DOHH2 (cell line): ENCODE data around the gene LIN54.
A peak's percentile ranks its signal among the peaks of the same experiment; 100 is the strongest.
"Not testable (repeated sequence)": the region's sequence is repeated elsewhere in the genome, so short reads cannot be mapped to it uniquely, and the experiment has no call there.

Experiments used
- H3F3A ChIP-seq: fragments of 200-600 bp; sonication (generic), shearing (Covaris generic); 2 replicates; pipeline ENCODE4 v1.6.0; 2016; ENCODE audit warnings: antibody characterized with exemption, mild to moderate bottlenecking; ENCODE audit not compliant: control insufficient read depth, insufficient read depth
- H3K27ac ChIP-seq: fragments of 200-600 bp; sonication (generic); 2 replicates; pipeline ENCODE4 v1.5.1; 2014; ENCODE audit warnings: low read depth, mild to moderate bottlenecking, low read length, moderate library complexity
- H3K27me3 ChIP-seq: fragments of 200-600 bp; sonication (generic); 2 replicates; pipeline ENCODE4 v1.6.1; 2014; ENCODE audit warnings: mild to moderate bottlenecking, low read length, mixed read lengths; ENCODE audit not compliant: control insufficient read depth
- H3K36me3 ChIP-seq: fragments of 200-600 bp; sonication (generic); 2 replicates; pipeline ENCODE4 v1.6.1; 2014; ENCODE audit warnings: mild to moderate bottlenecking, low read length, moderate library complexity, mixed read lengths; ENCODE audit not compliant: control insufficient read depth
- H3K4me1 ChIP-seq: fragments of 200-600 bp; sonication (generic); 2 replicates; pipeline ENCODE4 v1.6.1; 2014; ENCODE audit warnings: mild to moderate bottlenecking, low read length, mixed read lengths; ENCODE audit not compliant: control insufficient read depth
- H3K4me2 ChIP-seq: fragments of 200-600 bp; sonication (generic); 2 replicates; pipeline ENCODE4 v1.6.0; 2014; ENCODE audit warnings: mild to moderate bottlenecking, low read length, moderate library complexity
- H3K4me3 ChIP-seq: fragments of 200-600 bp; sonication (generic); 2 replicates; pipeline ENCODE4 v1.5.1; 2014; ENCODE audit warnings: mild to moderate bottlenecking, low read length, mixed read lengths
- H3K79me2 ChIP-seq: fragments of 200-600 bp; sonication (generic); 2 replicates; pipeline ENCODE4 v1.6.1; 2014; ENCODE audit warnings: mild to moderate bottlenecking, low read length, mixed read lengths; ENCODE audit not compliant: control insufficient read depth
- H3K9me2 ChIP-seq: fragments of 200-600 bp; sonication (generic); replicated peaks from 2 replicates; pipeline ENCODE4 v1.6.1; 2014; ENCODE audit warnings: mild to moderate bottlenecking, low read length, mixed read lengths; ENCODE audit not compliant: control insufficient read depth
- H3K9me3 ChIP-seq: fragments of 200-600 bp; sonication (generic); 2 replicates; pipeline ENCODE4 v1.6.1; 2014; ENCODE audit warnings: antibody characterized with exemption, low read length, mixed read lengths; ENCODE audit not compliant: control insufficient read depth, insufficient read depth
- H4K20me1 ChIP-seq: fragments of 200-600 bp; sonication (generic); 2 replicates; pipeline ENCODE4 v1.6.0; 2014; ENCODE audit warnings: low read depth, mild to moderate bottlenecking, antibody characterized with exemption, low read length, moderate library complexity; ENCODE audit not compliant: control insufficient read depth, insufficient read depth
- EZH2phosphoT487 ChIP-seq: fragments of 200-600 bp; sonication (generic); IDR thresholded peaks from 2 replicates; pipeline ENCODE4 v1.6.1; 2017; ENCODE audit warnings: borderline replicate concordance, mild to moderate bottlenecking, antibody characterized with exemption, low read length, moderate library complexity, mixed read lengths
- TF ChIP-seq, protein P1 (sequence below): fragments of 200-600 bp; sonication (generic); IDR thresholded peaks from one replicate; pipeline ENCODE4 v1.5.1; 2014; ENCODE audit warnings: antibody characterized with exemption, mild to moderate bottlenecking, low read depth, low read length; ENCODE audit not compliant: poor library complexity, severe bottlenecking

LIN54 gene

DNA sequence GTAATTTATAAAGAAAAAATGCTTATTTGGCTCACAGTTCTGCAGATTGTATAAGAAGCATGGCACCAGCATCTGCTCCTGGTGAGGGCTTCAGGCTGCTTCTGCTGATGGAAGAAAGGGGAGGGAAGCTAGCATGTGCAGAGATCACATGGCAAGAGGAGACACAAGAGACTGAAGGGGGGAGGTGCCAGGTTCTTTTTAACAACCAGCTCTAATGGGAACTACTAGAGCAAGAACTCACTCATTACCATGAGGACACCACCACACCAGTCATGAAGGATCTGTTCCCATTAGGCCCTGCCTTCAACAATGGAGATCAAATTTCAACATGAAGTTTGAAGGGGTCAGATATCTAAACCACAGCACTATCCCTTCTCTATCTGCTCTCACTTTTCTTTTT, 14.9 kb upstream of the LIN54 start:
- Histone ChIP-seq H3F3A (peaks cover 8% of the 10 kb centered on the region), H4K20me1 (no peaks in the 10 kb centered on the region), H3K4me3 (peak overlapping the region; percentile 63), H3K36me3 (no peaks in the 10 kb centered on the region), H3K27me3 (no peaks in the 10 kb centered on the region), H3K27ac (peak overlapping the region; percentile 80), H3K9me2 (no peaks in the 10 kb centered on the region), H3K4me2 (peak overlapping the region; percentile 59), H3K79me2 (no peaks in the 10 kb centered on the region), H3K9me3 (peaks cover 13% of the 10 kb centered on the region; the same call in 1 of the 2 replicates), H3K4me1 (peaks cover 32% of the 10 kb centered on the region)
- TF ChIP-seq, protein P1, sequence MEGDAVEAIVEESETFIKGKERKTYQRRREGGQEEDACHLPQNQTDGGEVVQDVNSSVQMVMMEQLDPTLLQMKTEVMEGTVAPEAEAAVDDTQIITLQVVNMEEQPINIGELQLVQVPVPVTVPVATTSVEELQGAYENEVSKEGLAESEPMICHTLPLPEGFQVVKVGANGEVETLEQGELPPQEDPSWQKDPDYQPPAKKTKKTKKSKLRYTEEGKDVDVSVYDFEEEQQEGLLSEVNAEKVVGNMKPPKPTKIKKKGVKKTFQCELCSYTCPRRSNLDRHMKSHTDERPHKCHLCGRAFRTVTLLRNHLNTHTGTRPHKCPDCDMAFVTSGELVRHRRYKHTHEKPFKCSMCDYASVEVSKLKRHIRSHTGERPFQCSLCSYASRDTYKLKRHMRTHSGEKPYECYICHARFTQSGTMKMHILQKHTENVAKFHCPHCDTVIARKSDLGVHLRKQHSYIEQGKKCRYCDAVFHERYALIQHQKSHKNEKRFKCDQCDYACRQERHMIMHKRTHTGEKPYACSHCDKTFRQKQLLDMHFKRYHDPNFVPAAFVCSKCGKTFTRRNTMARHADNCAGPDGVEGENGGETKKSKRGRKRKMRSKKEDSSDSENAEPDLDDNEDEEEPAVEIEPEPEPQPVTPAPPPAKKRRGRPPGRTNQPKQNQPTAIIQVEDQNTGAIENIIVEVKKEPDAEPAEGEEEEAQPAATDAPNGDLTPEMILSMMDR = no peak
- TF ChIP-seq EZH2phosphoT487 = no peak

DNA sequence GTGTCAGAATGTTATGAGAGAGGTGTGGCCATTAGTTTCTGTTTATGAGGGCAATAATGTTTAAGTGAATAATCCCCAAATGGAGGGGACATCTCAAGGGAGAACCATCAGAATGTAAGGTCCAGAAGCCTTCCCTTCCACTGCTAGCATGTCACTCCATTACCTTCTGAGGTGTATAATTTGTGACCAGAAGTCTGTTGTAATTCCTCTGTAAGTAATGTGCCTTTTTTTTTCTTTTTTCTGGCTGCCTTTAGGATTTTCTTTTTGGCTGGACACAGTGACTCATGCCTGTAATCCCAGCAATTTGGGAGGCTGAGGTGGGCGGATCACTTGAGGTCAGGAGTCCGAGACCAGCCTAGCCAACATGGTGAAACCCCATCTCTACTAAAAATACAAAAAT, 13.6 kb upstream of the LIN54 start:
- H3K4me3 ChIP-seq = no peak overlapping the region

DNA sequence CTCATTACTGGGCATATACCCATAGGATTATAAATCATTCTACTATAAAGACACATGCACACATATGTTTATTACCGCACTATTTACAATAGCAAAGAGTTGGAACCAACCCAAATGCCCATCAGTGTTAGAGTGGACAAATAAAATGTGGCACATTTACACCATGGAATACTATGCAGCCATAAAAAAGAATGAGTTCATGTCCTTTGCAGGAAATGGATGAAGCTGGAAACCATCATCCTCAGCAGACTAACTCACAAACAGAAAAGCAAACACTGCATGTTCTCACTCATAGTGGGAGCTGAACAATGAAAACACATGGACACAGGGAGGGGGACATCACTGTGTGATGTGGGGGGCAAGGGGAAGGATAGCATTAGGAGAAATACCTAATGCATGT, 13.0 kb upstream of the LIN54 start:
- H3F3A ChIP-seq, H3K36me3 ChIP-seq, H4K20me1 ChIP-seq, H3K79me2 ChIP-seq, H3K9me2 ChIP-seq, H3K27ac ChIP-seq, H3K27me3 ChIP-seq, H3K4me2 ChIP-seq, H3K4me3 ChIP-seq: not testable (repeated sequence)
- Histone ChIP-seq H3K9me3 (peaks cover 13% of the 10 kb centered on the region; the same call in 1 of the 2 replicates), H3K4me1 (peaks cover 26% of the 10 kb centered on the region)

More for the DNA sequence above, 13.6 kb upstream of the LIN54 start:
- Histone ChIP-seq H3F3A (peaks cover 8% of the 10 kb centered on the region), H3K9me2 (no peaks in the 10 kb centered on the region), H3K79me2 (no peaks in the 10 kb centered on the region), H3K27ac (no peak overlapping the region), H3K27me3 (no peaks in the 10 kb centered on the region), H4K20me1 (no peaks in the 10 kb centered on the region), H3K4me2 (no peak overlapping the region), H3K36me3 (no peaks in the 10 kb centered on the region), H3K4me1 (peaks cover 32% of the 10 kb centered on the region), H3K9me3 (peaks cover 13% of the 10 kb centered on the region; the same call in 1 of the 2 replicates)
- TF ChIP-seq EZH2phosphoT487 = no peak
- TF ChIP-seq, protein P1 = no peak

DNA sequence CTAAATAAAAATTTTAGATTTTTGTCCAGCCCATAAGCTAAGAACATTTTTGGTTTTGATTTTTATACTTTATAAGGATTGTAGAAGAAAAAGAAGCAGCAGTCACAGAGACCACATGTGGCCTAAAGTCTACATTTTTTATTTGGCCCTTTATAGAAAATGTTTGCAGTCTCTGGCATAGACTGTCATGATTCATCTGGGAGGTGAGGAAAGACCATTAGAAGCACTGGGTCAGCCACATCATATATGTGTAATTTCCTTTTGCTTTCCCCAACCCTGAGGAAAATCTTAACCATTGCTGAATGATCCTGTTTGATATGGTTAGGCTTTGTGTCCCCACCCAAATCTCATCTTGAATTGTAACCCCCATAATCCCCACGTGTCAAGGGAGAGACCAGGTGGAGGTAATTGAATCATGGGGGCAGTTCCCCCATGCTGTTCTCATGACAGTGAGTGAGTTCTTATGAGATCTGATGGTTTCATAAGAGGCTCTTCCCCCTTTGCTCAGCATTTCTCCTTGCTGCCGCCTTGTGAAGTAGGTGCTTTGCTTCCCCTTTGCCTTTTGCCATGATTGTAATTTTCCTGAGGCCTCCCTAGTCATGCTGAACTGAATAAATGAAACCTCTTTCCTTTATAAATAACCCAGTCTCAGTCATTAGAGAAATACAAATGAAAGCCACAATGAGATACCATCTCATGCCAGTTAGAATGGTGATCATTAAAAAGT, 12.3 kb upstream of the LIN54 start:
- Histone ChIP-seq H4K20me1 (no peaks in the 10 kb centered on the region), H3K27me3 (no peaks in the 10 kb centered on the region), H3F3A (peaks cover 8% of the 10 kb centered on the region), H3K27ac (no peak overlapping the region), H3K36me3 (no peaks in the 10 kb centered on the region), H3K4me1 (peaks cover 24% of the 10 kb centered on the region), H3K4me2 (no peak overlapping the region), H3K9me2 (no peaks in the 10 kb centered on the region), H3K4me3 (no peak overlapping the region), H3K79me2 (no peaks in the 10 kb centered on the region), H3K9me3 (peaks cover 13% of the 10 kb centered on the region; the same call in 1 of the 2 replicates)
- TF ChIP-seq, protein P1 = no peak
- TF ChIP-seq EZH2phosphoT487 = no peak
